Effector memory CD8-positive, alpha-beta T cell (primary cell): ENCODE results near the gene BARD1.
"Not testable (repeated sequence)": the region's sequence is repeated elsewhere in the genome, so short reads cannot be mapped to it uniquely, and the experiment has no call there.

Source experiments
- ATAC-seq: fragments of 150-1000 bp; cut with Tn5 transposase; replicated peaks from 2 replicates; pipeline ENCODE4 v1.10.0; 2021; ENCODE audit warnings: mild to moderate bottlenecking, moderate library complexity
- DNase-seq, 3 experiments: peaks; one replicate each; pipeline ENCODE4 v3.0.0; 2021
- H3K27ac Mint-ChIP-seq, 2 donors: one replicate each; pipeline ENCODE4 v1.8.0; 2022; ENCODE audit warnings: mild to moderate bottlenecking in 2 of 2, mixed read lengths in 2 of 2, moderate library complexity in 2 of 2
- H3K27me3 Mint-ChIP-seq, 2 donors: one replicate each; pipeline ENCODE4 v1.8.0; 2022; ENCODE audit warnings: mixed read lengths in 2 of 2
- H3K36me3 Mint-ChIP-seq: one replicate; pipeline ENCODE4 v1.8.0; 2022; ENCODE audit warnings: mild to moderate bottlenecking, moderate library complexity, mixed read lengths; ENCODE audit not compliant: insufficient read depth
- H3K4me1 Mint-ChIP-seq, 2 donors: one replicate each; pipeline ENCODE4 v1.8.0; 2022; ENCODE audit warnings: low read depth in 2 of 2, mixed read lengths in 2 of 2
- H3K4me3 Mint-ChIP-seq, 2 donors: one replicate each; pipeline ENCODE4 v1.8.0; 2022; ENCODE audit warnings: mild to moderate bottlenecking in 2 of 2, mixed read lengths in 2 of 2, moderate library complexity in 2 of 2
- H3K9me3 Mint-ChIP-seq, 2 donors: one replicate each; pipeline ENCODE4 v1.8.0; 2022; ENCODE audit warnings: mixed read lengths in 2 of 2

BARD1 gene

GRCh38 chr2:214801068-214801467, 8.4 kb downstream of the BARD1 start:
- Mint-ChIP-seq H3K4me1 (peaks cover 3 to 28% of the 10 kb centered on the region in 2 donors), H3K36me3 (no peaks in the 10 kb centered on the region), H3K27me3 (no peaks in the 10 kb centered on the region), H3K4me3 (no peak overlapping the region), H3K9me3 (no peaks in the 10 kb centered on the region), H3K27ac (no peak overlapping the region)
- ATAC-seq (no peak), DNase-seq (no peak)

- Mint-ChIP-seq H3K27ac (no peak overlapping the region), H3K27me3 (no peaks in the 10 kb centered on the region), H3K9me3 (no peaks in the 10 kb centered on the region), H3K4me3 (no peak overlapping the region), H3K4me1 (peaks cover 0 to 20% of the 10 kb centered on the region in 2 donors), H3K36me3 (no peaks in the 10 kb centered on the region)
- DNase-seq (no peak), ATAC-seq (no peak)
These were observed 9.3 kb downstream of the BARD1 start for GRCh38 chr2:214800180-214800579.

GRCh38 chr2:214796911-214797310, 12.6 kb downstream of the BARD1 start:
- H3K36me3 Mint-ChIP-seq = peaks cover 3% of the 10 kb centered on the region
- DNase-seq = no peak
- no peaks in the 10 kb centered on the region for H3K9me3 Mint-ChIP-seq
- H3K27me3 Mint-ChIP-seq = no peaks in the 10 kb centered on the region
- no peak for ATAC-seq
- H3K4me1 Mint-ChIP-seq = peaks cover 0 to 20% of the 10 kb centered on the region in 2 donors
- H3K27ac Mint-ChIP-seq = no peak overlapping the region
- no peak overlapping the region for H3K4me3 Mint-ChIP-seq

GRCh38 chr2:214783181-214783580, 26.3 kb downstream of the BARD1 start:
- not testable (repeated sequence) for H3K4me3 Mint-ChIP-seq, H3K27me3 Mint-ChIP-seq, DNase-seq, H3K9me3 Mint-ChIP-seq, H3K27ac Mint-ChIP-seq, ATAC-seq, H3K4me1 Mint-ChIP-seq
- peaks cover 10% of the 10 kb centered on the region for H3K36me3 Mint-ChIP-seq

GRCh38 chr2:214782671-214783070, 26.8 kb downstream of the BARD1 start:
- peaks cover 8% of the 10 kb centered on the region for H3K36me3 Mint-ChIP-seq
- ATAC-seq (no peak), DNase-seq (no peak)
- H3K9me3 Mint-ChIP-seq = no peaks in the 10 kb centered on the region
- peaks cover 0 to 9% of the 10 kb centered on the region in 2 donors for H3K4me1 Mint-ChIP-seq
- H3K27me3 Mint-ChIP-seq = no peaks in the 10 kb centered on the region
- H3K27ac Mint-ChIP-seq = peak overlapping the region in 1 of 2 donors; percentile 64
- no peak overlapping the region for H3K4me3 Mint-ChIP-seq

GRCh38 chr2:214781226-214781625, 28.3 kb downstream of the BARD1 start:
- ATAC-seq (no peak), DNase-seq (no peak)
- Mint-ChIP-seq H3K4me1 (peaks cover 0 to 9% of the 10 kb centered on the region in 2 donors), H3K9me3 (no peaks in the 10 kb centered on the region), H3K36me3 (peaks cover 7% of the 10 kb centered on the region), H3K4me3 (no peak overlapping the region), H3K27me3 (no peaks in the 10 kb centered on the region), H3K27ac (no peak overlapping the region)

GRCh38 chr2:214775971-214776370, 33.5 kb downstream of the BARD1 start:
- H3K27me3 Mint-ChIP-seq = no peaks in the 10 kb centered on the region
- no peak for ATAC-seq

GRCh38 chr2:214774108-214774507, 35.4 kb downstream of the BARD1 start:
- H3K36me3 Mint-ChIP-seq = peaks cover under 1% of the 10 kb centered on the region
- peaks cover 0 to 4% of the 10 kb centered on the region in 2 donors for H3K4me1 Mint-ChIP-seq
- ATAC-seq = no peak
- no peak for DNase-seq
- no peak overlapping the region for H3K27ac Mint-ChIP-seq
- H3K27me3 Mint-ChIP-seq = no peaks in the 10 kb centered on the region
- H3K9me3 Mint-ChIP-seq = no peaks in the 10 kb centered on the region
- no peak overlapping the region for H3K4me3 Mint-ChIP-seq

More at GRCh38 chr2:214775971-214776370, 33.5 kb downstream of the BARD1 start:
- H3K4me1 Mint-ChIP-seq = peaks cover 0 to 4% of the 10 kb centered on the region in 2 donors
- no peak overlapping the region for H3K4me3 Mint-ChIP-seq
- H3K9me3 Mint-ChIP-seq = no peaks in the 10 kb centered on the region
- peak overlapping the region in 1 of 2 donors; percentile 16 for H3K27ac Mint-ChIP-seq
- no peak for DNase-seq
- peaks cover 7% of the 10 kb centered on the region for H3K36me3 Mint-ChIP-seq

GRCh38 chr2:214772443-214773015, 37.0 kb downstream of the BARD1 start:
- no peaks in the 10 kb centered on the region for H3K27me3 Mint-ChIP-seq
- peaks cover 0 to 4% of the 10 kb centered on the region in 2 donors for H3K4me1 Mint-ChIP-seq
- no peaks in the 10 kb centered on the region for H3K36me3 Mint-ChIP-seq
- H3K4me3 Mint-ChIP-seq = no peak overlapping the region
- H3K27ac Mint-ChIP-seq = no peak overlapping the region
- no peak for ATAC-seq
- no peaks in the 10 kb centered on the region for H3K9me3 Mint-ChIP-seq
- DNase-seq = no peak

GRCh38 chr2:214765180-214765579, 44.3 kb downstream of the BARD1 start:
- ATAC-seq (no peak), DNase-seq (no peak)
- H3K27ac Mint-ChIP-seq = no peak overlapping the region
- H3K27me3 Mint-ChIP-seq = no peaks in the 10 kb centered on the region
- H3K4me1 Mint-ChIP-seq = peaks cover 0 to 5% of the 10 kb centered on the region in 2 donors
- no peaks in the 10 kb centered on the region for H3K9me3 Mint-ChIP-seq
- no peak overlapping the region for H3K4me3 Mint-ChIP-seq
- no peaks in the 10 kb centered on the region for H3K36me3 Mint-ChIP-seq

- H3K27ac Mint-ChIP-seq = no peak overlapping the region
- H3K27me3 Mint-ChIP-seq = no peaks in the 10 kb centered on the region
- DNase-seq (no peak), ATAC-seq (no peak)
- H3K4me1 Mint-ChIP-seq = no peaks in the 10 kb centered on the region
- no peak overlapping the region for H3K4me3 Mint-ChIP-seq
- H3K36me3 Mint-ChIP-seq = no peaks in the 10 kb centered on the region
- H3K9me3 Mint-ChIP-seq = no peaks in the 10 kb centered on the region
These were observed 56.0 kb downstream of the BARD1 start for GRCh38 chr2:214753455-214753854.

- DNase-seq = no peak
- Mint-ChIP-seq H3K4me1 (no peaks in the 10 kb centered on the region), H3K27me3 (no peaks in the 10 kb centered on the region), H3K4me3 (no peak overlapping the region), H3K27ac (peak overlapping the region in 1 of 2 donors; percentile 0), H3K36me3 (no peaks in the 10 kb centered on the region), H3K9me3 (no peaks in the 10 kb centered on the region)
- no peak for ATAC-seq
These were observed 59.0 kb downstream of the BARD1 start for GRCh38 chr2:214750529-214750928.

- Mint-ChIP-seq H3K9me3 (no peaks in the 10 kb centered on the region), H3K36me3 (peaks cover 4% of the 10 kb centered on the region), H3K4me3 (no peak overlapping the region), H3K27me3 (no peaks in the 10 kb centered on the region), H3K27ac (no peak overlapping the region), H3K4me1 (no peaks in the 10 kb centered on the region)
- DNase-seq = no peak
- no peak for ATAC-seq
These were observed 61.5 kb downstream of the BARD1 start for GRCh38 chr2:214747992-214748391.

GRCh38 chr2:214742119-214742518, 67.4 kb downstream of the BARD1 start:
- Mint-ChIP-seq H3K4me3 (no peak overlapping the region), H3K4me1 (peaks cover 0 to 6% of the 10 kb centered on the region in 2 donors), H3K27me3 (no peaks in the 10 kb centered on the region), H3K36me3 (peaks cover 4% of the 10 kb centered on the region), H3K27ac (no peak overlapping the region), H3K9me3 (no peaks in the 10 kb centered on the region)
- DNase-seq = no peak
- ATAC-seq = no peak
